Measurements from ENCODE around the gene SDK1.
"Not testable (repeated sequence)": the region's sequence is repeated elsewhere in the genome, so short reads cannot be mapped to it uniquely, and the experiment has no call there.

The SDK1 gene

GRCh38 chr7:3582145-3582544, 281.1 kb downstream of the SDK1 start:
- not testable (repeated sequence) for DNase-seq (ENCODE audit: low read depth in 3 of 3)

GRCh38 chr7:3585826-3586225, 284.8 kb downstream of the SDK1 start:
- no peak for DNase-seq (ENCODE audit: low read depth in 3 of 3)

DNA sequence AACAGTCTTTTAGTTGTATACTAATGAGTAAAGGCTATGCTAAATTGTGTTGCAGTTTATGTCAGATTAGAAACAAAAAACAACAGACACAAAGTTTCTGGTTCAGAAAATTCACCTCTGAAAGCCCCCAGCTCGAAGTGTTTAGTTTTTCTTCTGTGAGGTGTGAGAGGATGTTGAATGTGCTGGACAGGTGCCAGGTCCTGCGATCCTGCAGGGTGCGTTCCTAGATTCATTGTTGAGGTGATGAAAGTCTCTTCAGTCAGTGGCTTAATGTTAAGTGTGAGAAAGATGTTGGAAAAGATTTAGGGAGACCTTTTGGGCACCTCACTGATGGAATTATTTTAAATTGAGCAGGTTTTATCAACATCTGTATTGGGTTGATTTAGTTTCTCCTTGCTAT, 287.3 kb downstream of the SDK1 start:
- no peak for DNase-seq (ENCODE audit: low read depth in 3 of 3)

- no peak for DNase-seq (ENCODE audit: low read depth in 3 of 3)
Measured at GRCh38 chr7:3589752-3590151, 288.7 kb downstream of the SDK1 start.

DNA sequence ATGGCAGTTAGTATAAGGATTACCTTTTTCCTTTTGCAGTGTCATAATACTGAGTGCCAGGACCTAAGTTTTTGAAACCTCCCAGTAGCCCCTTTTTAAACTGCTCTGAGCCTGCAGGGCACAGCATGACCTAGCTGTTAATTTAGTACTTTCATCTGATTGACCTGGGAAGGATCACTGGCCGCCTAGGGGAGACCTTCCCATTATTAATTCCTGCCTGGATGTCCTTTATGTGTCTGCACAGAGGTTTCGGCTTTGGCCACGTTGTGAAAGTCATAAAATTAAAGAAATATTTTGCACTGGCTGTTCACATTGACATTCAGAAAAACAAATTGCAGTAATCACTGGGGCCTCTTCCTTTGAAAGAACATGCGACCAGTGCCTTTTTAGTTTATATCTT, 290.2 kb downstream of the SDK1 start:
- DNase-seq (ENCODE audit: low read depth in 3 of 3) = no peak

- no peak for DNase-seq (ENCODE audit: low read depth in 3 of 3)
Measured at GRCh38 chr7:3591944-3592343, 290.9 kb downstream of the SDK1 start.

DNA sequence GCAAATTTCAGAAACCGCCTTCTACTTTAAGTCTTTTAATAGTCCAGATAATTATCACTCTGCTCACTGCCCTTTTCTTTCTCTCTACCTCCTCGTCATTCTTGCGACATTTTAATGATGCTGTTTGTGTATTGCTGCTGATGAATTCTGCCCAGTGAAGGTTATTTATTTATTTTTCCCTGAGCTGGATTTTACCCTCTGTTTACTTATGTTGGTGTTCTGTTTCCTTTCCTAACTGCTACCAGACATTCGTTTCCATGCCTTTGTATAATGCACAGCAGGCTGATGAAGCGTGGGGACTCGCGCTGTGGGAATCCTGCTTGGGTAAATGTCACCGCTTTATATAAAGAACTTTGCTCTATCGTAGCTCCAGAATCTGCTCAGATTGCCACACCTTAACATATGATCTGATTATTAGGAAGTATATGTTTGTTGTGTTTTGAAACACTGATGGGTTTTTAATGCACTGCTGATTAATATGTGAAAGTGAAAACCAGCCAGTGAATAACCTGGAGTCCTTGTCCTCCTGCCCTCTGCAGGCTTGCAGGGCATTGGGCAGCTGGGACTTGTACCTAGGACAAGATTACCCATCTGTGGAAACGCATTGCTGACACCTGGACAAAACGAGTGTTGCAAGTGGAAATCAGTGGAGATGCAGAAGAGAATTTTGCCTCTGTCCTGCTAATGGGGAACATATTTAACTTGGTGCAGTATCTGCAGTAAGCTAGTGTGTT, 291.5 kb downstream of the SDK1 start:
- DNase-seq (ENCODE audit: low read depth in 3 of 3) = no peak

DNA sequence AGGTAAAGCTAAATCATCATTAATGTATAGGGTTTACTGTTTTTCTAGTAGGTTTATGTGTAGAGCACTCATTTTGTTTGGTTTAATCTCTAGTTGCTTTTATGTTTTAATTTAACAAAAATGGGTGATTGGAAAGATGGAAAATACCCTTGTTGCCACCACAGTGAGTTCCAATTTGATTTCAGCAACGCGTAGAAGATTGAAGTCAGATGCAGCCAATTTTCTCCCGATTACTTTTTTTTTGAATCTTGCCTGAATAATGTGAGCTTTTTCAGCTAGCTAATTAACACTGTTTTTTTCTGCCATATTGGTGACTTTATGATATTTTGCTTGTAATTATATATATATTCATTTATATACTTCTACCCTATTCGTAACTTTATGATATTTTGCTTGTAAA, 293.8 kb downstream of the SDK1 start:
- DNase-seq (ENCODE audit: low read depth in 3 of 3) = no peak

- no peak for DNase-seq (ENCODE audit: low read depth in 3 of 3)
Measured at GRCh38 chr7:3598854-3599253, 297.8 kb downstream of the SDK1 start.

DNA sequence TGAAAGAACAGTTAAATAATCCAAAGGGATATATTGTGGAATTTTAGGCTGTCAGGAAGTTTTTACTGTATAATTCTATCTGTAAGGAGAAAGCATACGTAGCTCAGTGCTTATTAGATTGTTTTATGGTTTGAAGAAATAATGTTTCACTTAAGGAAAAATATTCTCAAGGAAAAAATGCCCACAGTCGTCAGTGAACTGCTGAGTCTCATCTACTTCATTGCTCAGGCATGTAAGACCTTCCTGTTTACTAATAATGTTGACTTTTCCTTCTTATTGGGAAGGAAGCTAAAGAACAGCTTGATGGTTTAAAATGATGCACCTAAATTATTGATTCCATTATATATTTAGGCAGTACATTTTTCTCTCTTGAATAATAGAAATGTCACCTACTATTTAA, 304.2 kb downstream of the SDK1 start:
- no peak for DNase-seq (ENCODE audit: low read depth in 3 of 3)

DNA sequence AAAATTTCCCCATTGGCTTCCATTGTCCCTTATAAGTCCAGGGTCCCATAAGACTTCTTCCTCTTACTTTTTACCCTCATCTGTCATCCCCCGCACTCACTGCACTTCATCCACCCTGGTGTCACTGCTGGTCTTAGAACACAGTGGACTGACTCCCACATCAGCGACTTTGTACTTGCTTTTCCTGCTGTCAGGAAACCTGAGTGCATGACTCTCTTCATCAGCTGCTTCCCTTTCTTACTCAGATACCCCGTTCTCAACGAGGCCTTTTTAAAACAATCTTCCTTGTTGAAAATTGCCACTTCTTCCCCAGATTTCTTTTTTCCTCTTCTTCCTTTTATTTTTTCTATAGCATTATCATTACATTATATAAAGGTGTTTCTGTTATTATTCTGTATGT, 305.4 kb downstream of the SDK1 start:
- no peak for DNase-seq (ENCODE audit: low read depth in 3 of 3)

- no peak for DNase-seq (ENCODE audit: low read depth in 3 of 3)
Measured at GRCh38 chr7:3607847-3608246, 306.8 kb downstream of the SDK1 start.

DNA sequence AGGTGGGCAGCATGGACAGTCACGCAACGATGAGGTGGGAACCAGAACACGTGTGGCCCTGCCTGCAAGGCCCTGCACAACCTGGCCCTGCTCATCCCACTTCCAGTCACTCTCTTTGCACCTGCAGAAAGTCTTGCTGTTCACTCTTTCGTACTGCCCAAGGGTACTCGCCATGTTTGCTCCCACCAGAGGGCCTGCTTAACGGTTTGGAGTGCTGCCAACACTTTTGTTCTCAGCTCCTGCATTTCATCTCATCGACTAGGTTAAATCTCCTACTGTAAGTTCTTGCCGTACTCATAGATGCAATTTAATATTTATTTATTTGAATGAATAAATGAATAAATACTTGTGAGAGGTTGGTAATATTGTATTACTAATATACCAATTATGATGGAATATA, 315.3 kb downstream of the SDK1 start:
- DNase-seq (ENCODE audit: low read depth in 3 of 3) = no peak

GRCh38 chr7:3630081-3630480, 329.0 kb downstream of the SDK1 start:
- no peak for DNase-seq (ENCODE audit: low read depth in 3 of 3)

- no peak for DNase-seq (ENCODE audit: low read depth in 3 of 3)
Measured at GRCh38 chr7:3634396-3634795, 333.3 kb downstream of the SDK1 start.

DNA sequence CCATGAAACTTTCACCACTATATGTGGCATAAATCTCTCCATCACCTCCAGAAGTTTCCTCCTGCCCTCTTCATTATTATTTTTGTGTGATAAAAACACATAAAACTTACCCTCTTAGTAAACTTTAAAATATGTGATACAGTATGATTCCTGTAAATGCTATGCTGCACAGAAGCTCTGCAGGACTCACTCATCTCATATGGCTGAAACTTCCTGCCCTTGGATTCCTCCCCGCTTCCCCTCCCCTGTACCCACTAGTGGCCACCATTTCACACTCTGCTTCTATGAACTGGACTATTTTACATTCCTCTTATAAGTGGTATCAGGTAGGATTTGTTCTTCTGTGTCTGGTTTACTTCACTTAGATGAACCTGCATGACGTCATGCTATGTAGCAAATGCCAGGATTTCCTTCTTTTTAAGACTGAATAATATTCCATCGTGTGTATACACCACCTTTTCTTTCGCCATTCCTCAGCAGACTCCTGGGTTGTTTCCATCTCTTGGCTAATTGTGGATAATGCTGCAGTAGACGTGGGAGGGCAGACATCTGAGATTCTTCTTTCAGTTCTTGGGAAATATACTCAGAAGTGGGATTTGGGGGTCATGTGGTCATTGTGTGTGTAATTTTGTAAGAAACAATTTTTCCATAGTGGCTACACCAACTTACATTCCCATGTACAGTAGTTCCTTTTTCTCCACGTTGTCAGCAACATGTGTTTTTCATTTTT, 335.2 kb downstream of the SDK1 start:
- DNase-seq (ENCODE audit: low read depth in 3 of 3) = no peak

DNA sequence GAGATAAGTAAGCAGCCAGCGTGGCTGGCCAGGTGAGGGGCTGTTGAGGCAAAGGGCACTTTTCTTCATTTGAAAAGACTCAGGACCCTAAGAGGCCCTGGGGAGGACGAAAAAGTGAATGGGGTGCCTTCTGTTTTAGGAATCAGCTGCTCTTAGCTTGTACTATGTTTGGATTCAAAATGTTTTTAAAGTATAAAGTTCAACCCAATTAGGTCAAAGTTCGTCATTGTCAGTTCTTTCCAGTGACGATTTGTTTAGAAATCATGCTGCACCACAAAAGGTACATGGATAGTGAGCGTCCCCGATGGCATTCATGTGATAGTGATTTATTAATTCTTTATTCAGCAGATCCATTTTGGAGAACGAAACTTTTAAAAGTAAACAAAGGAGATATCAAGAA, 338.2 kb downstream of the SDK1 start:
- DNase-seq (ENCODE audit: low read depth in 3 of 3) = no peak

DNA sequence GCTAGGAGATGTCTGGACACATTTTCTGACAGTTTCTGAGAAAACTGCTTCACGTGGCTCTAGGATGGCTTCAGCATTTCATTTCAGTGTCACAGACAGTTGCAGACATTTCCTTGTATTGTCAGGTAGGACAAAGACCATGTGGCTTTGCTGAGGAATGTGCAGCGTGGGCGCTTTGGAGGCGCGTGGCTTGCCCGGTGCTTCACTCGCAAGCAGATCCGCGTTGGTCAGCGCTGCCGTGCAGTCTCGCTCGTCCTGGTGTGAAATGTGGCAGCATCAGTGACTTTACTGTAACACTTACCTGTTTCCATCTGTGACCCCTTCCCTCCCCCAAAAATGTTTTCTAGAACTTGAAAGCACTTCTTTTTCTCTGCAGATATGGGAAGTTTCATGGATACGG, 340.5 kb downstream of the SDK1 start:
- no peak for DNase-seq (ENCODE audit: low read depth in 3 of 3)

DNA sequence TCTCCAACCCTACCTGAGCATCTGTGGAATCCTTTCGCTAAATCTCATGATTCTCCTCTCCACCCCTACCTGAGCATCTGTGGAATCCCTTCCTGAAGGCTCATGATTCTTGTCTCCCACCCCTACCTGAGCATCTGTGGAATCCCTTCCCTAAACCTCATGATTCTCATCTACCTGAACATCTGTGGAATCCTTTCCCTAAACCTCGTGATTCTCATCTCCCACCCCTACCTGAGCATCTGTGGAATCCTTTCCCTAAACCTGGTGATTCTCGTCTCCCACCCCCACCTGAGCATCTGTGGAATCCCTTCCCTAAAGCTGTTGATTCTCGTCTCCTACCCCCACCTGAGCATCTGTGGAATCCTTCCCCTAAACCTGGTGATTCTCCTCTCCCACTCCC, 342.0 kb downstream of the SDK1 start:
- no peak for DNase-seq (ENCODE audit: low read depth in 3 of 3)

- DNase-seq (ENCODE audit: low read depth in 3 of 3) = no peak
Measured at GRCh38 chr7:3648276-3648675, 347.2 kb downstream of the SDK1 start.

- no peak for DNase-seq (ENCODE audit: low read depth in 3 of 3)
Measured at GRCh38 chr7:3649250-3649649, 348.2 kb downstream of the SDK1 start.

- no peak for DNase-seq (ENCODE audit: low read depth in 3 of 3)
Measured at GRCh38 chr7:3649678-3650440, 348.8 kb downstream of the SDK1 start.

GRCh38 chr7:3650844-3651243, 349.8 kb downstream of the SDK1 start:
- no peak for DNase-seq (ENCODE audit: low read depth in 3 of 3)
